Measurements from ENCODE around the gene SHC1. TPM values are rescaled to one million over a fixed set of nuclear protein-coding genes. Genes with fewer than 3 reads are reported as not detected.

The SHC1 gene, protein sequence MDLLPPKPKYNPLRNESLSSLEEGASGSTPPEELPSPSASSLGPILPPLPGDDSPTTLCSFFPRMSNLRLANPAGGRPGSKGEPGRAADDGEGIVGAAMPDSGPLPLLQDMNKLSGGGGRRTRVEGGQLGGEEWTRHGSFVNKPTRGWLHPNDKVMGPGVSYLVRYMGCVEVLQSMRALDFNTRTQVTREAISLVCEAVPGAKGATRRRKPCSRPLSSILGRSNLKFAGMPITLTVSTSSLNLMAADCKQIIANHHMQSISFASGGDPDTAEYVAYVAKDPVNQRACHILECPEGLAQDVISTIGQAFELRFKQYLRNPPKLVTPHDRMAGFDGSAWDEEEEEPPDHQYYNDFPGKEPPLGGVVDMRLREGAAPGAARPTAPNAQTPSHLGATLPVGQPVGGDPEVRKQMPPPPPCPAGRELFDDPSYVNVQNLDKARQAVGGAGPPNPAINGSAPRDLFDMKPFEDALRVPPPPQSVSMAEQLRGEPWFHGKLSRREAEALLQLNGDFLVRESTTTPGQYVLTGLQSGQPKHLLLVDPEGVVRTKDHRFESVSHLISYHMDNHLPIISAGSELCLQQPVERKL
- total RNA-seq (2022) (667 and 885 TPM in 2 replicates), Bru-seq, nascent RNA (percentile 98 among the genes with signal in this experiment), BruChase-seq, experiment 1, labeled RNA remaining after a 6-hour chase (percentile 99 among the genes with signal in this experiment), BruChase-seq, experiment 2, labeled RNA remaining after a 2-hour chase (percentile 99 among the genes with signal in this experiment)
- long read RNA-seq, transcript SHC1-202 (12 exons, 3,472 nt): minor isoform, 373 of 1,743 reads
- long read RNA-seq, transcript SHC1-204 (13 exons, 3,059 nt): minor isoform, 42 of 1,743 reads
- long read RNA-seq, transcript SHC1-205 (13 exons, 3,062 nt): minor isoform, 75 of 1,743 reads
- long read RNA-seq, transcript SHC1-210 (12 exons, 3,481 nt): major isoform, 650 of 1,743 reads
- long read RNA-seq, partial matches to known transcripts: 155 of 1,743 reads
- long read RNA-seq, other reads (novel, unspliced or antisense): 448 of 1,743 reads

- H3K9me3 Mint-ChIP-seq (ENCODE audit: unreplicated experiment): no peaks in the 10 kb centered on the region
- ChIA-PET CTCF (interaction anchor here (0.5 to 6.7 kb wide), 32 partner anchors 9 to 411 kb away, joined by 3 to 64 read pairs (median 5); partner anchors contain the start of genes ADAM15, FLAD1, KRTCAP2 and LENEP), POLR2A (interaction anchor here (0.6 to 41.1 kb wide), 31 partner anchors 0 to 964 kb away, joined by 3 to 1917 read pairs (median 6); partner anchors contain the start of genes ADAM15, ADAR, CKS1B and CLK2)
- H3K4me3 Mint-ChIP-seq (ENCODE audit: unreplicated experiment): no peak within 1 kb of the TSS
- no peak for TF ChIP-seq CTCF (IDR thresholded peaks at IDR 0.05; ENCODE audit: unreplicated experiment)
- H3K27me3 Mint-ChIP-seq (ENCODE audit: insufficient read depth, unreplicated experiment): no peaks in the 10 kb centered on the region
- H3K36me3 Mint-ChIP-seq (ENCODE audit: insufficient read depth, unreplicated experiment): peaks cover 53% of the 10 kb centered on the region
- H3K4me1 Mint-ChIP-seq (ENCODE audit: insufficient read depth, unreplicated experiment): peaks cover 40% of the 10 kb centered on the region
- BruUV-seq (replicated peaks): no TSS peak
- intact Hi-C loops (cut with micrococcal nuclease): loop anchor here (1.0 to 5.0 kb wide), 3 partner anchors 14 to 202 kb away; partner anchors contain the start of genes KRTCAP2 and TRIM46
- peak; percentile 99 for DNase-seq (ENCODE audit: unreplicated experiment)
- H3K27ac Mint-ChIP-seq (ENCODE audit: low read depth, unreplicated experiment): no peak within 1 kb of the TSS
Measured at GRCh38 chr1:154970631-154971340, at the start of gene SHC1. Gene SHC1 (minus strand): TSS chr1:154970747. CDS start chr1:154970526, 221 bp downstream.

- no peaks in the 10 kb centered on the region for H3K27me3 Mint-ChIP-seq (ENCODE audit: insufficient read depth, unreplicated experiment)
- no peaks in the 10 kb centered on the region for H3K9me3 Mint-ChIP-seq (ENCODE audit: unreplicated experiment)
- H3K27ac Mint-ChIP-seq (ENCODE audit: low read depth, unreplicated experiment): peak overlapping the region; percentile 84
- peak overlapping the region; percentile 34 for H3K4me3 Mint-ChIP-seq (ENCODE audit: unreplicated experiment)
- peaks cover 76% of the 10 kb centered on the region for H3K4me1 Mint-ChIP-seq (ENCODE audit: insufficient read depth, unreplicated experiment)
- POLR2A ChIA-PET: interaction anchor here (0.5 to 14.0 kb wide), 14 partner anchors 15 to 1508 kb away, joined by 3 to 312 read pairs (median 20); partner anchors contain the start of genes ADAM15, CKS1B, DCST1 and DCST2
- intact Hi-C loops (cut with micrococcal nuclease): no loop called here
- DNase-seq (ENCODE audit: unreplicated experiment): no peak
- CTCF ChIA-PET: interaction anchor here (0.6 to 14.4 kb wide), 21 partner anchors 8 to 686 kb away, joined by 3 to 390 read pairs (median 5); partner anchors contain the start of genes ADAM15, EFNA3, FLAD1 and LENEP
- no TSS peak for BruUV-seq (replicated peaks)
- peaks cover 76% of the 10 kb centered on the region for H3K36me3 Mint-ChIP-seq (ENCODE audit: insufficient read depth, unreplicated experiment)
- no peak for TF ChIP-seq CTCF (IDR thresholded peaks at IDR 0.05; ENCODE audit: unreplicated experiment)
Measured at GRCh38 chr1:155019377-155020245, 49.1 kb upstream of the SHC1 start.

DNA sequence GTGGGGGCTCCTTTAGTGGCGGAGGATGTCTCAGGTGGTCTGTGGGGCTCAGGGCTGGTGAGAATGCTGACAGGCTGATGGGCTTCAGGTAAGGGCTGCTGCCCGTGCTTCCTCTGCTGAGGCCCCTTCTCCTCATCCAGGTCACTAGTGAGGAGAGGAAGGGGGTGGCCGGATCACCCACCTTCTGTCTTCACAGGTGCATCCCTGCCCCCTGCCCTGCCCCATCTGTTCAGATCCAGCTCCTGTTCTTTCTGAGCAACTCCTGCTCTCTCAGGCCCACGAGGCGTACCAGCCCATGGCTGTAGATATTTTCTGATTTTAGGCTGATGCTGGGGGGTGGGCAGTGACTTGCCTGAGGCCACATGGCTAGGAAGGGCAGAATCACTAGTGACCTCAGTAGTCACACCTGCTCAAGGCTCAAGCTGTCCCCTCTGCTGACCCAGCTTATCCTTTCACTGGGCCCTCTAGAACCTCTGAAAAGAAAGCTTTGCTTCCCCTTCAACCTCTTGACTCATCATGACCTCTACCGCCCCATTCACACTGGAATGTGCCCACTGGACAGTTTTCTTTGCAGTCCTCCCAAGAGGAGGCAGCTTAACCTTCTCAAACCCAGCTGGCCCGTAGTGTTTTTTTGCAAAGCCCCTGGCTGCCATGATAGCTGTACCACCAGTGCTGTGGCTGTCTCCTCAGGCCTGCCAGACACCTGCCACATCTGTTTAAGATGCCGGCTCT, 48.2 kb upstream of the SHC1 start:
- Mint-ChIP-seq H3K9me3 (ENCODE audit: unreplicated experiment) (no peaks in the 10 kb centered on the region), H3K27me3 (ENCODE audit: insufficient read depth, unreplicated experiment) (no peaks in the 10 kb centered on the region), H3K36me3 (ENCODE audit: insufficient read depth, unreplicated experiment) (peaks cover 84% of the 10 kb centered on the region), H3K4me1 (ENCODE audit: insufficient read depth, unreplicated experiment) (peaks cover 76% of the 10 kb centered on the region), H3K4me3 (ENCODE audit: unreplicated experiment) (peak overlapping the region; percentile 62), H3K27ac (ENCODE audit: low read depth, unreplicated experiment) (peak overlapping the region; percentile 84)
- intact Hi-C loops (cut with micrococcal nuclease): no loop called here
- BruUV-seq (replicated peaks): no TSS peak
- POLR2A ChIA-PET: interaction anchor here (0.5 to 14.0 kb wide), 12 partner anchors 15 to 1507 kb away, joined by 3 to 312 read pairs (median 16); partner anchors contain the start of genes ADAM15, CKS1B, DCST1 and DCST2
- TF ChIP-seq CTCF (IDR thresholded peaks at IDR 0.05; ENCODE audit: unreplicated experiment): no peak
- CTCF ChIA-PET: interaction anchor here (0.5 to 14.4 kb wide), 22 partner anchors 9 to 118 kb away, joined by 3 to 390 read pairs (median 4); partner anchors contain the start of genes ADAM15, DCST1, DCST2 and EFNA3
- DNase-seq (ENCODE audit: unreplicated experiment): no peak
